ENCODE data around the gene GLDN. TPM values are rescaled to one million over a fixed set of nuclear protein-coding genes. Genes with fewer than 3 reads are reported as not detected.
"Not testable (repeated sequence)": the region's sequence is repeated elsewhere in the genome, so short reads cannot be mapped to it uniquely, and the experiment has no call there.

The GLDN gene
- total and polyA plus RNA-seq, 2 experiments from 2014 or later: 0.29 to 2.8 TPM

DNA sequence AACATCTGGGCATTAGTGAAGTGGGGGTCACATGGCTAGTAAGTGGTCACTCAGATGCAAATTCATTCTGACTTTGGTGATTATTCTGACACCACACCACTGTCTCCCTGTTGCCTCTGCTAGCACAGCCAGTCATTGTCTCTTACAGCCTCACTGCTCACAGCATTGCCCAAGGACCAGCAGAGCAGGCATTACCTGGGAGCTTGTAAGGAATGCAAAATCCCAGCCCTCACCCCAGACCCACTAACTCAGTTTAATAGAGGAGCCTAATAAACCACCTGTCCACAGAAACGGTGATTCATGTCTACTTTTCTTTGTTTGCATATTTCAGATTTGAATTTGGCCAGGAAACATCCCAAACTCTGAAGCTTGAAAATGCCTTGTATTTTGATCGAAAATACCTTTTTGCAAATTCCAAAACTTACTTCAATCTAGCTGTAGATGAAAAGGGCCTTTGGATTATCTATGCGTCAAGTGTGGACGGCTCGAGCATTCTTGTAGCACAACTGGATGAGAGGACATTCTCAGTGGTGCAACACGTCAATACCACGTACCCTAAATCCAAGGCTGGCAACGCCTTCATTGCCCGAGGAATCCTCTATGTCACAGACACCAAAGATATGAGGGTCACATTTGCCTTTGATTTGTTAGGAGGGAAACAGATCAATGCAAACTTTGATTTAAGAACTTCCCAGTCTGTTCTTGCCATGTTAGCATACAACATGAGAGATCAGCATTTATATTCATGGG, 62.7 kb downstream of the GLDN start:
- no peaks in the 10 kb centered on the region for H3K79me2 ChIP-seq (ENCODE audit: insufficient read depth)
- no peak overlapping the region for H2AFZ ChIP-seq
- no peak overlapping the region for H3K27ac ChIP-seq
- WGBS, 2 experiments (ENCODE audit: low coverage in 1 of 2, low lambda C conversion rate in 2 of 2, missing lambda C conversion rate in 2 of 2): 68 to 72% methylated on average over 9 of the region's 9 CpGs
- no peaks in the 10 kb centered on the region for H3K4me1 ChIP-seq (ENCODE audit: insufficient read depth)
- no peaks in the 10 kb centered on the region for H3K27me3 ChIP-seq (replicated peaks; ENCODE audit: insufficient read depth)
- in situ Hi-C loops (cut with MboI): no loop called here
- H3K36me3 ChIP-seq (ENCODE audit: low read depth): no peaks in the 10 kb centered on the region
- H3K4me3 ChIP-seq: no peak overlapping the region
- no peaks in the 10 kb centered on the region for H4K20me1 ChIP-seq (ENCODE audit: insufficient read depth)
- no peaks in the 10 kb centered on the region for H3K9me3 ChIP-seq (ENCODE audit: low read depth)
- DNase-seq: no peak
- no peak overlapping the region for H3K9ac ChIP-seq
- no peaks in the 10 kb centered on the region for H3K9me2 ChIP-seq (ENCODE audit: insufficient read depth)
- no peaks in the 10 kb centered on the region for H3F3A ChIP-seq (ENCODE audit: insufficient read depth)
- no peak for TF ChIP-seq EZH2phosphoT487 (IDR thresholded peaks at IDR 0.05; ENCODE audit: insufficient read depth, low read depth)
- no peak overlapping the region for H3K4me2 ChIP-seq (ENCODE audit: unreplicated experiment)

DNA sequence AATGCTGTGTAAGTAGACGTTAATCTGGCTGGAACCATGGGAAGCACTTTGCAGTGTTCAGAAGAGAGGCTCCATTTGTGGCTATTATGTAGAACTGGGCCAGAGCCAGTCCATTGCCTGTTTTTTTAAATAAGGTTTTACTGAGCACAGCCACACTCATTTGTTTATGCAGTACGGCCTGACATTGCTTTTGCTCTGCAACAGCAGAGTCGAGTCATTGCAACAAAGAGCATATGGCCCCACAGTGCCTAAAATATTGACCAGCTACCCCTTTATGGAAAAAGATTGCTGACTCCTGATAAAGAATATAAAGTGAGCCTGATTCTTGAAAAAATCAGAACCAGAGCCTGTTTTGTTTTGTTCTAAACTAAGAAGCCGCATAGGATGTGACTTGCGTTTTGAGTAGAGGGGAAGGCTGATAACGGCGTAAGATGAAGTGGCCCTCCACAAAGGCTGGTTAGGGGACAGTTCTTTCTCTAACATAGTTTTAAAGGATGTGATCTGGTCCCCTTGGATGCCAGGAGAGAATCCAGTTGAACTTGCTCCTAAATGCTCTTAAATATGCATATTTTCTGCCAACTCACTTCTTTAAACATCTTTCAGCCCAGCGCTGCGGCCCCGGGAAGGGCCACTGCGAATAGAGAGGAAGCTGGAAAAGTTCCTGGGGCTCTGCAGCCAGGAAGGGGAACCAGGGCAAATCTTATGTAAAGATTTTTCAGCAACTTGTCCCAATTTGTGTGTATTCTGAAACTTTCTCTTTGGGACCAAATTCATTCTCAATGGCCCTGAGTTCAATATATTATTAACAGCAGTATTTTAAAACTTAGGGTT, 64.5 kb downstream of the GLDN start:
- TF ChIP-seq EZH2phosphoT487 (IDR thresholded peaks at IDR 0.05; ENCODE audit: insufficient read depth, low read depth) (no peak), EZH2 (IDR thresholded peaks at IDR 0.05; ENCODE audit: insufficient read depth, poor library complexity, severe bottlenecking) (no peak)
- H3K9me3 ChIP-seq (ENCODE audit: low read depth): no peaks in the 10 kb centered on the region
- H3F3A ChIP-seq (ENCODE audit: insufficient read depth): no peaks in the 10 kb centered on the region
- H3K36me3 ChIP-seq (ENCODE audit: low read depth): no peaks in the 10 kb centered on the region
- H3K9me2 ChIP-seq (ENCODE audit: insufficient read depth): no peaks in the 10 kb centered on the region
- H3K79me2 ChIP-seq (ENCODE audit: insufficient read depth): no peaks in the 10 kb centered on the region
- no peak overlapping the region for H3K4me2 ChIP-seq (ENCODE audit: unreplicated experiment)
- H3K4me1 ChIP-seq (ENCODE audit: insufficient read depth): no peaks in the 10 kb centered on the region
- no peak overlapping the region for H2AFZ ChIP-seq
- no peaks in the 10 kb centered on the region for H3K27me3 ChIP-seq (replicated peaks; ENCODE audit: insufficient read depth)
- no peaks in the 10 kb centered on the region for H4K20me1 ChIP-seq (ENCODE audit: insufficient read depth)
- H3K4me3 ChIP-seq: no peak overlapping the region
- no peak for DNase-seq
- H3K27ac ChIP-seq: no peak overlapping the region
- no peak overlapping the region for H3K9ac ChIP-seq
- WGBS, 2 experiments (ENCODE audit: low coverage in 1 of 2, low lambda C conversion rate in 2 of 2, missing lambda C conversion rate in 2 of 2): 73 to 79% methylated on average over 11 of the region's 11 CpGs
- in situ Hi-C loops (cut with MboI): no loop called here

DNA sequence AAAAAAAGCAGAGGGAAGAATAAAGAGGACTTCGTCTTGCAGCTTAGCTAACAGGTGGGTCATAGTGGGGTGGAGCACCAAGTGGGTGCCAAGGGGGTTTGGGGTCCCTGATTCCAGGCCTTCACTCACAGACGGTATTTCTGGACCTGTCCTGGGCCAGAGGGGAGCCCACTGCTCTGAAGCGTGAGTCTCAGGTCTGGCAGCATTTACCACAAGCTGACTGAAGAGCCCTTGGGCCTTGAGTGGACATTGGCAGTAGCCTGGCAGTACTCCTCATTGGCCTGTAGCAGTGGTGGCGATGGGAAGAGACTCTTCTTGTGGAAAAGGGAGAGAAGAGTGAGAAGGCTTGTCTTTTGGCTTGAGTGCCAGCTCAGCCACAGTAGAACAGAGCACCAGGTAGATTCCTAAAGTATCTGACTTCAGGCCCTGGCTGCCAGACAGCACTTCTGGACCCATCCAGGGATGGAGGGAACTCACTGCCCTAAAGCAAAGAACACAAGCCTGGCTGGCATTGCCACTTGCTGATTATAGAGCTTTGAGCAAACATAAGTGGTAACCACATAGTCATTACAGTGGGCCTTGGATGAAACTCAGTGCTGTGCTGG, 72.9 kb downstream of the GLDN start:
- H3K4me3 ChIP-seq: no peak overlapping the region
- no peaks in the 10 kb centered on the region for H3K9me2 ChIP-seq (ENCODE audit: insufficient read depth)
- no peaks in the 10 kb centered on the region for H3K4me1 ChIP-seq (ENCODE audit: insufficient read depth)
- DNase-seq: no peak
- H3F3A ChIP-seq (ENCODE audit: insufficient read depth): no peaks in the 10 kb centered on the region
- H2AFZ ChIP-seq: no peak overlapping the region
- 0 out of 2 replicates have a peak, but pooled peaks cover 3% of the 10 kb centered on the region for H3K27me3 ChIP-seq (replicated peaks; ENCODE audit: insufficient read depth)
- no peaks in the 10 kb centered on the region for H3K36me3 ChIP-seq (ENCODE audit: low read depth)
- in situ Hi-C loops (cut with MboI): no loop called here
- 49 to 57% methylated on average over 4 of the region's 4 CpGs for whole genome bisulfite sequencing, 2 experiments (ENCODE audit: low coverage in 1 of 2, low lambda C conversion rate in 2 of 2, missing lambda C conversion rate in 2 of 2)
- H3K27ac ChIP-seq: no peak overlapping the region
- H4K20me1 ChIP-seq (ENCODE audit: insufficient read depth): no peaks in the 10 kb centered on the region
- no peak for TF ChIP-seq EZH2 (IDR thresholded peaks at IDR 0.05; ENCODE audit: insufficient read depth, poor library complexity, severe bottlenecking)
- no peak for TF ChIP-seq EZH2phosphoT487 (IDR thresholded peaks at IDR 0.05; ENCODE audit: insufficient read depth, low read depth)
- no peaks in the 10 kb centered on the region for H3K79me2 ChIP-seq (ENCODE audit: insufficient read depth)
- H3K9me3 ChIP-seq (ENCODE audit: low read depth): no peaks in the 10 kb centered on the region
- H3K9ac ChIP-seq: no peak overlapping the region
- no peak overlapping the region for H3K4me2 ChIP-seq (ENCODE audit: unreplicated experiment)

DNA sequence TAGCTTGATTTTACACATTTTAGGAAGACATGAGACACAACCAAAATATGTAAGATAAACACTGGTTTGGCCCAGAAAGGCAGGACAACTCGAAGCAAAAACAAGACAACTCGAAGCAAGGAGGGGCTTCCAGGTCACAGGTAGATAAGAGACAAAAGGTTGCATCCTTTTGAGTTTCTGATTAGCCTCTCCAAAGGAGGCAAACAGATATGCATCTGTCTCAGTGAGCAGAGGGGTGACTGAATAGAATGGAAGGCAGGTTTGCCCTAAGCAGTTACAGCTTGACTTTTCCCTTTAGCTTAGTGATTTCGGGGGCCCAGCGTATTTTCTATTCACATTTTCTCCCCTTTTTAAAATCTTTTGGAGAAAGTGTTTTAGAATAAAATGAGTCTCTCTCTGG, 74.7 kb downstream of the GLDN start:
- H2AFZ ChIP-seq: no peak overlapping the region
- in situ Hi-C loops (cut with MboI): no loop called here
- no peaks in the 10 kb centered on the region for H3K9me2 ChIP-seq (ENCODE audit: insufficient read depth)
- H3K4me1 ChIP-seq (ENCODE audit: insufficient read depth): no peaks in the 10 kb centered on the region
- H3K27ac ChIP-seq: no peak overlapping the region
- H3K9ac ChIP-seq: no peak overlapping the region
- 48 to 49% methylated on average over 4 of the region's 4 CpGs for WGBS, 2 experiments (ENCODE audit: low coverage in 1 of 2, low lambda C conversion rate in 2 of 2, missing lambda C conversion rate in 2 of 2)
- H3K79me2 ChIP-seq (ENCODE audit: insufficient read depth): no peaks in the 10 kb centered on the region
- no peaks in the 10 kb centered on the region for H3K9me3 ChIP-seq (ENCODE audit: low read depth)
- no peak overlapping the region for H3K4me2 ChIP-seq (ENCODE audit: unreplicated experiment)
- H3K36me3 ChIP-seq (ENCODE audit: low read depth): no peaks in the 10 kb centered on the region
- no peak for DNase-seq
- 0 out of 2 replicates have a peak, but pooled peaks cover 3% of the 10 kb centered on the region for H3K27me3 ChIP-seq (replicated peaks; ENCODE audit: insufficient read depth)
- no peak for TF ChIP-seq EZH2phosphoT487 (IDR thresholded peaks at IDR 0.05; ENCODE audit: insufficient read depth, low read depth)
- no peak for TF ChIP-seq EZH2 (IDR thresholded peaks at IDR 0.05; ENCODE audit: insufficient read depth, poor library complexity, severe bottlenecking)
- no peaks in the 10 kb centered on the region for H3F3A ChIP-seq (ENCODE audit: insufficient read depth)
- H3K4me3 ChIP-seq: no peak overlapping the region
- H4K20me1 ChIP-seq (ENCODE audit: insufficient read depth): no peaks in the 10 kb centered on the region

DNA sequence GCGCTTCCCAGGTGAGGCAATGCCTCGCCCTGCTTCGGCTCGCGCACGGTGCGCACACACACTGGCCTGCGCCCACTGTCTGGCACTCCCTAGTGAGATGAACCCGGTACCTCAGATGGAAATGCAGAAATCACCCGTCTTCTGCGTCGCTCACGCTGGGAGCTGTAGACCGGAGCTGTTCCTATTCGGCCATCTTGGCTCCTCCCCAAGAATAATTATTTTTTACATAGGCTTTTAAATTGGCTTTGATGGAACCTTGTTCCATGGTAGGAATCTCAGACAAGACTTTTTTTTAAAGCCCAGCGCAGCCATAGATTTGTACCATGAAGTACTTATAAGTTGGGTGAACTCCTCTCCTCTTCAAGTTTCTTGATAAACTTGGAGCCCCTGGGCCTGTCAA, 81.6 kb downstream of the GLDN start:
- H3K4me1 ChIP-seq (ENCODE audit: insufficient read depth); H2AFZ ChIP-seq; H3K36me3 ChIP-seq (ENCODE audit: low read depth); H3K27ac ChIP-seq; H4K20me1 ChIP-seq (ENCODE audit: insufficient read depth); DNase-seq; H3K79me2 ChIP-seq (ENCODE audit: insufficient read depth); H3K9me2 ChIP-seq (ENCODE audit: insufficient read depth); H3F3A ChIP-seq (ENCODE audit: insufficient read depth); H3K27me3 ChIP-seq (replicated peaks; ENCODE audit: insufficient read depth); H3K4me3 ChIP-seq; H3K4me2 ChIP-seq (ENCODE audit: unreplicated experiment); H3K9me3 ChIP-seq (ENCODE audit: low read depth); in situ Hi-C loops (cut with MboI); H3K9ac ChIP-seq: not testable (repeated sequence)
- 92 to 93% methylated on average over 6 to 8 of the region's 16 CpGs for WGBS, 2 experiments (ENCODE audit: low coverage in 1 of 2, low lambda C conversion rate in 2 of 2, missing lambda C conversion rate in 2 of 2)

Data from GM23248 (cell line).